HG02870 (cell line): Measurements from ENCODE around the gene BIN1.

Experiments
- ATAC-seq: cut with Tn5 transposase; IDR thresholded peaks from one replicate; pipeline ENCODE4 v1.9.1; 2021; ENCODE audit warnings: mild to moderate bottlenecking, moderate library complexity; ENCODE audit not compliant: unreplicated experiment

Gene BIN1

GRCh38 chr2:127003070-127003800, 103.7 kb downstream of the BIN1 start:
- ATAC-seq, result no peak

- ATAC-seq, result no peak
Measured at GRCh38 chr2:127001751-127002150, 105.2 kb downstream of the BIN1 start.

GRCh38 chr2:127000937-127001336, 106.0 kb downstream of the BIN1 start:
- ATAC-seq, result no peak

- no peak for ATAC-seq
Measured at GRCh38 chr2:127000194-127000593, 106.8 kb downstream of the BIN1 start.

- ATAC-seq, result no peak
Measured at GRCh38 chr2:126999106-126999756, 107.7 kb downstream of the BIN1 start.

- ATAC-seq, result no peak
Measured at GRCh38 chr2:126998486-126998885, 108.5 kb downstream of the BIN1 start.
